K562 (cell line): ENCODE measurements around the gene GNAL. TPM values are rescaled to one million over a fixed set of nuclear protein-coding genes. Genes with fewer than 3 reads are reported as not detected.

ENCODE experiments used
- CBFB ChIP-seq: sonication (generic); formaldehyde crosslinking; IDR thresholded peaks from 2 replicates; pipeline ENCODE4 v1.4.0; 2020; ENCODE audit warnings: mild to moderate bottlenecking, missing genetic modification reagents
- CHD2 ChIP-seq: IDR thresholded peaks from 2 replicates; pipeline ENCODE4 v1.6.1; 2011; ENCODE audit warnings: low read depth, low read length
- DLX4 ChIP-seq: fragments of 250-450 bp; sonication (Bioruptor Pico); IDR thresholded peaks from 2 replicates; pipeline ENCODE4 v1.6.1; 2021; ENCODE audit warnings: mild to moderate bottlenecking
- ESRRA ChIP-seq: fragments of 450-650 bp; IDR thresholded peaks from 2 replicates; pipeline ENCODE4 v1.6.1; 2014; ENCODE audit warnings: low read depth, mild to moderate bottlenecking, moderate library complexity, borderline replicate concordance
- FOXJ2 ChIP-seq: fragments of 200-800 bp; sonication (Bioruptor generic); IDR thresholded peaks from 2 replicates; pipeline ENCODE4 v1.6.1; 2016; ENCODE audit warnings: missing genetic modification characterization, missing compliant biosample characterization
- KAT8 ChIP-seq: fragments of 450-650 bp; IDR thresholded peaks from 2 replicates; pipeline ENCODE4 v1.6.1; 2016; ENCODE audit warnings: low read depth, mild to moderate bottlenecking
- KHSRP ChIP-seq: fragments of 450-650 bp; IDR thresholded peaks from 2 replicates; pipeline ENCODE4 v1.6.1; 2017
- MAFF ChIP-seq: IDR thresholded peaks from 2 replicates; pipeline ENCODE4 v1.6.1; 2012; ENCODE audit warnings: low read length, improper control_type of control experiment
- MAFK ChIP-seq: IDR thresholded peaks from 2 replicates; pipeline ENCODE4 v1.6.1; 2011; ENCODE audit warnings: low read length, improper control_type of control experiment
- MAZ ChIP-seq, 2 experiments: fragments of 450-650 bp in 1 of 2; sonication (generic) in 1 of 2; formaldehyde crosslinking; IDR thresholded peaks in 1 of 2; conservative IDR thresholded peaks in 1 of 2; 2 replicates each; pipeline versions ENCODE4 v1.4.0 to v1.5.0; 2020; ENCODE audit warnings: mild to moderate bottlenecking in 1 of 2, missing genetic modification reagents in 1 of 2
- MECOM ChIP-seq: fragments of 250-450 bp; sonication (Bioruptor Pico); IDR thresholded peaks from 2 replicates; pipeline ENCODE4 v1.8.0; 2022; ENCODE audit warnings: inconsistent platforms
- NR2F6 ChIP-seq: fragments of 450-650 bp; formaldehyde crosslinking; IDR thresholded peaks from 2 replicates; pipeline ENCODE4 v1.4.0; 2020; ENCODE audit warnings: mild to moderate bottlenecking
- RNF2 ChIP-seq: sonication (generic); IDR thresholded peaks from 2 replicates; pipeline ENCODE4 v1.6.1; 2016
- SMARCA4 ChIP-seq: fragments of 450-650 bp; IDR thresholded peaks from 2 replicates; pipeline ENCODE4 v1.6.1; 2016
- ZNF239 ChIP-seq: fragments of 250-450 bp; sonication (Bioruptor Pico); IDR thresholded peaks from 2 replicates; pipeline ENCODE4 v1.4.0; 2020; ENCODE audit warnings: mild to moderate bottlenecking
- ZNF766 ChIP-seq: fragments of 200-800 bp; sonication (Bioruptor generic); conservative IDR thresholded peaks from 2 replicates; pipeline ENCODE4 v1.6.1; 2016; ENCODE audit warnings: missing genetic modification characterization, missing compliant biosample characterization
- polyA plus RNA-seq, 8 experiments: library from polyadenylated mRNA; depleted of rRNA in 4 of 8; stranded (reverse) in 5 of 8; unstranded in 3 of 8; fragments of >200 nt; fragmentation: Nextera tagmentation in 2 of 8; fragmentation: Illumina TruSeq in 1 of 8; extraction: Ambion mirVana in 2 of 8; extraction: Trizol in 1 of 8; gene quantifications; 2 replicates each; pipeline versions ENCODE4 v1.2.1 to v1.2.3, GENCODE V29; 2011 to 2014; ENCODE audit warnings: inconsistent platforms in 1 of 8, missing spikeins in 1 of 8
- total RNA-seq, 7 experiments: library from RNA; depleted of rRNA in 6 of 7; stranded (reverse); fragments of >200 nt in 6 of 7; fragmentation: Illumina TruSeq in 2 of 7; extraction: Trizol in 2 of 7; gene quantifications; 2 replicates each; pipeline versions ENCODE4 v1.2.1 to v1.2.3, GENCODE V29; 2011 to 2021; ENCODE audit warnings: low replicate concordance in 1 of 7
- TF ChIP-seq, protein P1 (sequence below): sonication (generic); formaldehyde crosslinking; IDR thresholded peaks from 2 replicates; pipeline ENCODE4 v1.8.0; 2023; ENCODE audit warnings: mild to moderate bottlenecking, missing genetic modification reagents
- TF ChIP-seq, protein P2 (sequence below), 2 experiments: fragments of 450-650 bp; formaldehyde crosslinking in 1 of 2; IDR thresholded peaks; 2 replicates each; pipeline versions ENCODE4 v1.4.0 to v1.6.1; 2014 to 2020; ENCODE audit warnings: mild to moderate bottlenecking in 2 of 2, borderline replicate concordance in 1 of 2, low read depth in 1 of 2
- TF ChIP-seq, protein P3 (sequence below): fragments of 250-450 bp; sonication (Bioruptor Pico); IDR thresholded peaks from 2 replicates; pipeline ENCODE4 v1.9.0; 2021; ENCODE audit warnings: mild to moderate bottlenecking

Gene GNAL
- total and polyA plus RNA-seq, 9 of the 15 experiments (the other 6 are each of a cell fraction or from before 2014, with no cell fraction given), result under 0.01 to 0.10 (median 0.01) TPM; not detected in 5

GRCh38 chr18:11925800-11926481 is 236.9 kb downstream of the GNAL start (continued):
- TF ChIP-seq MAFK, result no peak
- peak; percentile 27 to 64; a peak in 1 of 4 replicates for TF ChIP-seq MAZ (CRISPR knock-in tag; conservative IDR thresholded peaks at IDR 0.05 in 1 of 2, IDR thresholded peaks at IDR 0.05 in 1 of 2)
- peak; percentile 89 for TF ChIP-seq NR2F6
- TF ChIP-seq SMARCA4, result peak; percentile 96
- TF ChIP-seq, protein P1, sequence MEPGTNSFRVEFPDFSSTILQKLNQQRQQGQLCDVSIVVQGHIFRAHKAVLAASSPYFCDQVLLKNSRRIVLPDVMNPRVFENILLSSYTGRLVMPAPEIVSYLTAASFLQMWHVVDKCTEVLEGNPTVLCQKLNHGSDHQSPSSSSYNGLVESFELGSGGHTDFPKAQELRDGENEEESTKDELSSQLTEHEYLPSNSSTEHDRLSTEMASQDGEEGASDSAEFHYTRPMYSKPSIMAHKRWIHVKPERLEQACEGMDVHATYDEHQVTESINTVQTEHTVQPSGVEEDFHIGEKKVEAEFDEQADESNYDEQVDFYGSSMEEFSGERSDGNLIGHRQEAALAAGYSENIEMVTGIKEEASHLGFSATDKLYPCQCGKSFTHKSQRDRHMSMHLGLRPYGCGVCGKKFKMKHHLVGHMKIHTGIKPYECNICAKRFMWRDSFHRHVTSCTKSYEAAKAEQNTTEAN (CRISPR knock-in tag), result no peak
- TF ChIP-seq FOXJ2, result peak; percentile 93
- TF ChIP-seq KAT8, result no peak
- TF ChIP-seq, protein P2, sequence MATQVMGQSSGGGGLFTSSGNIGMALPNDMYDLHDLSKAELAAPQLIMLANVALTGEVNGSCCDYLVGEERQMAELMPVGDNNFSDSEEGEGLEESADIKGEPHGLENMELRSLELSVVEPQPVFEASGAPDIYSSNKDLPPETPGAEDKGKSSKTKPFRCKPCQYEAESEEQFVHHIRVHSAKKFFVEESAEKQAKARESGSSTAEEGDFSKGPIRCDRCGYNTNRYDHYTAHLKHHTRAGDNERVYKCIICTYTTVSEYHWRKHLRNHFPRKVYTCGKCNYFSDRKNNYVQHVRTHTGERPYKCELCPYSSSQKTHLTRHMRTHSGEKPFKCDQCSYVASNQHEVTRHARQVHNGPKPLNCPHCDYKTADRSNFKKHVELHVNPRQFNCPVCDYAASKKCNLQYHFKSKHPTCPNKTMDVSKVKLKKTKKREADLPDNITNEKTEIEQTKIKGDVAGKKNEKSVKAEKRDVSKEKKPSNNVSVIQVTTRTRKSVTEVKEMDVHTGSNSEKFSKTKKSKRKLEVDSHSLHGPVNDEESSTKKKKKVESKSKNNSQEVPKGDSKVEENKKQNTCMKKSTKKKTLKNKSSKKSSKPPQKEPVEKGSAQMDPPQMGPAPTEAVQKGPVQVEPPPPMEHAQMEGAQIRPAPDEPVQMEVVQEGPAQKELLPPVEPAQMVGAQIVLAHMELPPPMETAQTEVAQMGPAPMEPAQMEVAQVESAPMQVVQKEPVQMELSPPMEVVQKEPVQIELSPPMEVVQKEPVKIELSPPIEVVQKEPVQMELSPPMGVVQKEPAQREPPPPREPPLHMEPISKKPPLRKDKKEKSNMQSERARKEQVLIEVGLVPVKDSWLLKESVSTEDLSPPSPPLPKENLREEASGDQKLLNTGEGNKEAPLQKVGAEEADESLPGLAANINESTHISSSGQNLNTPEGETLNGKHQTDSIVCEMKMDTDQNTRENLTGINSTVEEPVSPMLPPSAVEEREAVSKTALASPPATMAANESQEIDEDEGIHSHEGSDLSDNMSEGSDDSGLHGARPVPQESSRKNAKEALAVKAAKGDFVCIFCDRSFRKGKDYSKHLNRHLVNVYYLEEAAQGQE (IDR thresholded peaks at IDR 0.05; ENCODE audit: borderline replicate concordance), result no peak; the same call in 1 of the 2 replicates
- TF ChIP-seq, protein P2 (CRISPR knock-in tag; IDR thresholded peaks at IDR 0.05; ENCODE audit: low read depth), result no peak
- peak; percentile 99 for TF ChIP-seq ESRRA
- 0 out of 2 replicates have a peak, but pooled peaks have one; percentile 73 for TF ChIP-seq ZNF766 (CRISPR knock-in tag)
- TF ChIP-seq, protein P3, sequence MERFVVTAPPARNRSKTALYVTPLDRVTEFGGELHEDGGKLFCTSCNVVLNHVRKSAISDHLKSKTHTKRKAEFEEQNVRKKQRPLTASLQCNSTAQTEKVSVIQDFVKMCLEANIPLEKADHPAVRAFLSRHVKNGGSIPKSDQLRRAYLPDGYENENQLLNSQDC (CRISPR knock-in tag), result no peak
- TF ChIP-seq ZNF239 (CRISPR knock-in tag), result no peak
- peak; percentile 85; the same call in 1 of the 2 replicates for TF ChIP-seq CBFB
- TF ChIP-seq KHSRP, result peak; percentile 42; the same call in 1 of the 2 replicates
- TF ChIP-seq MAFF, result no peak
- TF ChIP-seq MECOM (CRISPR knock-in tag), result peak; percentile 67
- peak; percentile 96 for TF ChIP-seq RNF2
- no peak for TF ChIP-seq CHD2
- no peak for TF ChIP-seq DLX4 (CRISPR knock-in tag)
